GM12892 (cell line): Measurements from ENCODE around the gene XKR8.

Experiments used
- POLR2A ChIP-seq: IDR thresholded peaks from 2 replicates; pipeline ENCODE4 v1.6.1; 2011; ENCODE audit warnings: low read depth, low read length, control low read depth
- POLR2AphosphoS5 ChIP-seq: IDR thresholded peaks from 2 replicates; pipeline ENCODE4 v1.6.1; 2011; ENCODE audit warnings: low read depth, low read length, control low read depth
- TAF1 ChIP-seq: IDR thresholded peaks from 2 replicates; pipeline ENCODE4 v1.6.1; 2011; ENCODE audit warnings: low read depth, mild to moderate bottlenecking, control low read depth, low read length, borderline replicate concordance

DNA sequence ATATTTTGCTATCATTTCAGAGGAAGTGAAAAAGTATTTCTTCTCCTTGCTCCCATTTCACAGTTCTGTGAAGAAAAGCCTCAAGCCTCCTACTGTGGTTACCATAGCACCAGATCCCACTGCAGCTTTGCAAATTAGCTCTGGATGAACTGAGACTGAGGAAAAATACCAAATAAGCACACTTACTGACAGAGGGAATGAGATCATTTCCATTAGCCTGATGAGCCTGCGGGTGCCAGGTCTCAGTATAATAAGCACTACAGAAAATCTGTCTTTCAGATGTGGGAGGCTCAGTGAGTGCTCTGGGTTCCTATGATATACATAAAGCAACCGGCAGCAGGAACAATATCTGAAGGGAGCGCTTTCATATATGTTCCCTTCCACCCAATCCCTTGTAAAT, 21.4 kb downstream of the XKR8 start:
- TF ChIP-seq POLR2A, result no peak
- no peak for TF ChIP-seq TAF1
- TF ChIP-seq POLR2AphosphoS5, result no peak
